Gastroesophageal sphincter (tissue), 3 donors: ENCODE measurements around the gene TBXT.

Experiments
- CTCF ChIP-seq, 4 experiments: fragments of 200-600 bp in 2 of 4; fragments of 450-650 bp in 2 of 4; sonication (generic) in 1 of 4; IDR thresholded peaks; one replicate each; pipeline ENCODE4 v1.5.1; 2017 to 2019; ENCODE audit warnings: antibody characterized with exemption in 4 of 4, mild to moderate bottlenecking in 2 of 4, moderate library complexity in 2 of 4
- POLR2A ChIP-seq, 2 donors: fragments of 450-650 bp; IDR thresholded peaks; one replicate each; pipeline ENCODE4 v1.6.1; 2017; ENCODE audit warnings: antibody characterized with exemption in 2 of 2, mild to moderate bottlenecking in 2 of 2, moderate library complexity in 1 of 2
- POLR2AphosphoS5 ChIP-seq: sonication (generic); formaldehyde crosslinking; IDR thresholded peaks from one replicate; pipeline ENCODE4 v1.6.1; 2017; ENCODE audit warnings: antibody characterized with exemption

GRCh38 chr6:166167801-166168615 lies at the start of gene TBXT:
- TF ChIP-seq CTCF (IDR thresholded peaks at IDR 0.05) (no peak), POLR2A (IDR thresholded peaks at IDR 0.05) (no peak), POLR2AphosphoS5 (no peak)
